EL (cell line): Measurements from ENCODE around the gene L3MBTL2.
"Not testable (repeated sequence)": the region's sequence is repeated elsewhere in the genome, so short reads cannot be mapped to it uniquely, and the experiment has no call there.

Experiments
- DNase-seq: peaks from one replicate; pipeline ENCODE4 v3.0.0-alpha.2; 2016

The L3MBTL2 gene

DNA sequence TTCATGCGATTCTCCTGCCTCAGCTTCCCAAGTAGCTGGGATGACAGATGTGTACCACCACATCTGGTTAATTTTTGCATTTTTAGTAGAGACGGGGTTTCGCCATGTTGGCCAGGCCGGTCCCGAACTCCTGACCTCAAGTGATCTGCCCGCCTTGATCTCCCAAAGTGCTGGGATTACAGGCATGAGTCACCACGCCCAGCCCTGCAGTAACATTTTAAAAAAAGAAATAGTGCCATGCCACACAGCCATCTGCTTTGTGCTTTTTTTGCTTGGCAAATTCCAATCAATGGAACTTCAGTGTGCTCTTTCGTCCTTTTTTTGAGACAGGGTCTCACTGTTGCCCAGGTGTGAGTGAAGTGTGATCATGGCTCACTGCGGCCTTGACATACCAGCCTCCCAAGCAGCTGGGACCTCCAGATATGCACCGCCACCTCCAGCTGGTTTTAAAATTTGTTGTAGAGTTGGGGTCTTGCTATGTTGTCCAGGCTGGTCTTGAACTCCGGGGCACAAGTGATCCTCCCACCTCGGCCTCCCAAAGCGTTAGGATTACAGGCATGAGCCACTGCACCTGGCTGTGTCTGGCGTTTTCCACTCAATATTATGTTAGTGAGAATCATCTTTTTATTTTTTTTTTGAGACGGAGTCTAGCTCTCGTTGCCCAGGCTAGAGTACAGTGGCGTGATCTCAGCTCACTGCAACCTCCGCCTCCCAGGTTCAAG, 37.4 kb downstream of the L3MBTL2 start:
- peak; percentile 27 for DNase-seq

DNA sequence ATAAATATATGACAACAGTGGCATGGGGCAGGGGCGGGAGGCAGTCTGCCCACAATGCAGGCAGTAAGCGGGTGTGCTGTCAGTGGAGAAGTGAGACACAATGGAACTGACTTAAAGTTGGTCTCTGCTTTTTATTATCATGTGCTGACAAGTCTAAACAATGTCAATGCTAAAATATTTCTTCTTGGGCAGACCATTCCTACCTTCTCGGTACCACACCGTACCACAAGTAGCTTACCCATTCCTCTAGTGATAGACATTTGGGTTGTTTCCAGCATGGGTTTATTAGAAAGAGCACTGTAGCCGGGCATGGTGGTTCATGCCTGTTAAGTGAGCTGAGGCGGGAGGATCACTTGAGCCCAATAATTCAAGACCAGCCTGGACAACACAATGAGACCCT, 38.2 kb downstream of the L3MBTL2 start:
- no peak for DNase-seq

DNA sequence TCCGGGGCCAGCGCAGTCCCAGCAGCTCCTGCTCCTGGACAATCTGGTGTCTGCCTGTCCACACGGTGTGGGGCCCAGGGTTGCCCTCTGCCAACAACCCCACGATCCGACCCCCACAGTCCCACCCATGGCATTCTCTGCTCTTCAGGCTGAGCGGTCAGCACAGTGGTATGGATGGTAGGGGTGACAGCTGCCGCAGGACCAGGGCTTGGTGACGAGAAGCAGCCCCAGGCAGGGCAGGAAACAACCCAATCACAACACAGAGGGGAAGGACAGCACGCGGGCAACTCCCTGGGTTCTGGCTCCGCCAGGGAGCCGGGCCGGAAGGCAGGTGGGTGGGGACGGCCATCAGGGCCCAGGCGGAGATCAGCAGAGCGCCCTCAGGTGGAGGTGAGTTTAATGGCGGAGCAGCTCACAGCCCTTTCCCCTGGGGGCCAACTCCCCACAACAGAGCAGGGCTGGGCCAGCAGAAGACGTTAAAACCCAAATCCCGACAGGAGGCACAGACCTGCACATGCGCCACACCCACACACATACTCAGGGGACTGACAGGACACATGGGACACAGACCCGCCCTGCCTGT, 40.9 kb downstream of the L3MBTL2 start:
- DNase-seq: no peak

DNA sequence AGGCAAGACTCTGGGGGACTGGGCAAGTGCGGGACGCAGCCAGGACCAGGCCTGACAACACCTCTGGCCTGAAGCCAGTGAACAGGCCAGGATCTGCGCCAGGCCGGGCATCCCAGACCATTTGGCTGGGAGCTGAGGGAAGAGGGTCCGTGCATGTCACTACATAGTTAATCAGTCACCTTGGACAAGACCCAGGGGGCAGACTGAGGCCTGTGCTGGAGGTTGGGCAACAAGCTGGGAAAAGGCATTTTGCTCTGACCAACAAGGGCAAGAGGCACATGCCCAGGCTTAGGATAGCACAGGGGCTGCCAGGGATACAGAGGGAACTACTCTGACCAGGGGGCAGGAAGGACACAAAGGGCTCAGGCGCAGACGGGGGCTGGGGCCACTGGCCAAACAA, 42.6 kb downstream of the L3MBTL2 start:
- no peak for DNase-seq

DNA sequence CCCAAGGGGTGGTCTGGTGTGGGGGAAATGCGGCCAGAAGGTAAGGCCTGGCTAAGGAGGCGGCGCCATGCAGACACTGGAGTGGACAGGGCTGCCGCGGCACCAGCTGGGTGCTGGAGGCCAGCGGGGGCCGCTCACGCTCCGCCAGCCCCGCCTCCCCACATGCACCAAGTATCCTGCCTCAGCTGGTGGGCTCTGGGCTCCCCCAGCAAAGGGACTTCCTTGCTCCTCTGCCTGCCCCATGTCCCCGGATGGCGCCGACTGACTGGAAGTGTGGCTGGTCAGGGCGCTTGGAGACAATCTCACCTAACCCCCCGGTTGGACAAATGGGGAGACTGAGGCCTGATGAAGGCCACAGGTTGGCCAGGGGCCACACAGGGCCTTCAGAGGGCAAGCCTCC, 43.2 kb downstream of the L3MBTL2 start:
- DNase-seq: no peak

DNA sequence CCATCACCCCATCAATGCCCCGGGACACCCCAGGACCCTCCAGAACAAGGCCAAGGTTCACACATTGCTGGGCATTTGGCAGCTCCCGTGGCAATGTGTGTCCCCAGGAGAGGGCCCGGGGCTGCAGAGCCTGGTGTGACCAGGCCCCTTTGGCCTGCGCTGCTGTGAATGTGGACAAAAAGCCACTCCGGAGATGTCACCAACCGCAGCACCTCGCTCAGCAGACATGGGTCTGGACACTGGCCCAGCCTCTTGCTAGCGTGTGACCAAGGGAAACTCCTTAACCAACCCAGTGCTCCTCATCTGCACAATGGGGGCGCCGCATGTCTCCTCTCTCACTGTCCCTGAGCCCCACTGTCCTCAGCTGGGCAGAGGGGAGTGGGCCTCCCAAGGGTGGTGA, 43.6 kb downstream of the L3MBTL2 start:
- DNase-seq: no peak

DNA sequence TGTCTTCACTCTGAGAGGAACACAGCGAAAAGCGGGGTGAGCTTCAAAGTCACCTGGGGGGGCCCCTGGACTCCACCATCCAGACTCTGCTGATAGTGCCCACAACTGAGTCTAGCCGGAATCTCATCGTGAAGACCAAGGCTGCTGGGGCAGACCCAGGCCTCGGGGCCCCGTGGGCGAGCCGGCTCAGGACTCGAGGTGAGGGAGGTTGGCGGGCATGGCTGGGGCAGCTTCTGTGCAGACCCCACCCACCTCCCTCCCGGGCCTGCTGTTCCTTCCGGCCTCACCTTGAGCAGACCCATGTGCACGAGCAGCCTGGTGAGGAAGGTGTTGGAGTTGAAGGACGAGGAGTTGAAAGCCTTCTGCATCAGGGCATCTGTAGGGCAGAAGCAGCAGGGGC, 44.3 kb downstream of the L3MBTL2 start:
- DNase-seq: no peak

DNA sequence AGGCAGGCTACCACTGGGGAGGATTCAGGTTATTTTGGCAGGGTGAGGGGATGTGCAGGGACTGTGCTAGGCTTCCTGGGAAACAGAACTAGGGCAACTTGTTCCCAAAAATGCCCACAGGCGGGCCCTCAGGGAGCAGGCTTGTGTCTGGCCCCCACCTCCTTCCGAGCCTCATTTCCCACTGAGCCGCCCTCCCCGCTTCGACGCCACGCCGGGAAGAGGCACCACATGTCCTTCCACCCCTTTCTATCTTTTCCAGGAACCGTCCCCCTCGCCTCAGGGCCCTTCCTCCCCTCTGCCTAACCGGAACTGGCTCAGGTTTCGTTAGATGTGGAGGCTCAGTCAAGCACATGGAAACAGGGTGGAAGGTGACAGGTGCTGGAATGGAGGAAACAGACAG, 45.0 kb downstream of the L3MBTL2 start:
- no peak for DNase-seq

DNA sequence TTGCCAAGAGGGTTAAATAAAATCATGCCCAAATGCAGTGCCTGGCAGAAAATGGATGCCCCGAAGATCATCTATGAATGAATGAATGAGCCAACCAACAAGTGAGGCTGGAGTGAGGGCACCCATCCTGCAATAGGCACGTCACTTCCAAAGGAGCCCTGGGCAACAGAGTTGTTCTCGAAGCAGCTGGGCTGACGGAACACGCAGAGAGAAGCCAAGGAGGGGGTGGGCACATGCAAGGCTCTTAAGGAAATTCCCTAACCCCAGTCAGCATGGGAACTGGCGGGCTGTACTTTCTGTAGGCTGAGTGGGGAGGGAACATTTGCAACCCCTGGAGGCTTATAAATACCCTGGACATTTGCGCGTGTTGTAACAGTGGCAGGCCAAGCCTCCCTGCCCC, 47.3 kb downstream of the L3MBTL2 start:
- no peak for DNase-seq

DNA sequence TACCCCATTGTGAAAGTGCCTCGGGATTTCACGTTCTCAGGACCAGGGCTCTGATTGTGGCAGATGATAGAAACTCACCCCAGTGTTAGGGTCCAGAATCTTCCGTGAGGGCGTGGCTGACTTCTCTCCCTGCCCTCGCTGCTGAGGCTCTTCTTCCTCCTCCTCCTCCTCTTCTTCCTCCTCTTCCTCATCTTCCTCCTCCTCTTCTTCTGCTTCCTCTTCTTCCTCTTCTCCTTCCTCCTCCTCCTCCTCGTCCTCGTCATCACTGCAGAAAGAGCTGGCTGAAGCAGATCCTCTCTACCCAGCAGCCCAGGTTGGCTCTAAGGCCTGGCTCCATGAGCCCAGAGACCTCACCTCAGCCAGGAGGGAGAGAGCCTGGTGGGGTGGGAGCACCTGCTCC, 49.1 kb downstream of the L3MBTL2 start:
- DNase-seq: no peak

DNA sequence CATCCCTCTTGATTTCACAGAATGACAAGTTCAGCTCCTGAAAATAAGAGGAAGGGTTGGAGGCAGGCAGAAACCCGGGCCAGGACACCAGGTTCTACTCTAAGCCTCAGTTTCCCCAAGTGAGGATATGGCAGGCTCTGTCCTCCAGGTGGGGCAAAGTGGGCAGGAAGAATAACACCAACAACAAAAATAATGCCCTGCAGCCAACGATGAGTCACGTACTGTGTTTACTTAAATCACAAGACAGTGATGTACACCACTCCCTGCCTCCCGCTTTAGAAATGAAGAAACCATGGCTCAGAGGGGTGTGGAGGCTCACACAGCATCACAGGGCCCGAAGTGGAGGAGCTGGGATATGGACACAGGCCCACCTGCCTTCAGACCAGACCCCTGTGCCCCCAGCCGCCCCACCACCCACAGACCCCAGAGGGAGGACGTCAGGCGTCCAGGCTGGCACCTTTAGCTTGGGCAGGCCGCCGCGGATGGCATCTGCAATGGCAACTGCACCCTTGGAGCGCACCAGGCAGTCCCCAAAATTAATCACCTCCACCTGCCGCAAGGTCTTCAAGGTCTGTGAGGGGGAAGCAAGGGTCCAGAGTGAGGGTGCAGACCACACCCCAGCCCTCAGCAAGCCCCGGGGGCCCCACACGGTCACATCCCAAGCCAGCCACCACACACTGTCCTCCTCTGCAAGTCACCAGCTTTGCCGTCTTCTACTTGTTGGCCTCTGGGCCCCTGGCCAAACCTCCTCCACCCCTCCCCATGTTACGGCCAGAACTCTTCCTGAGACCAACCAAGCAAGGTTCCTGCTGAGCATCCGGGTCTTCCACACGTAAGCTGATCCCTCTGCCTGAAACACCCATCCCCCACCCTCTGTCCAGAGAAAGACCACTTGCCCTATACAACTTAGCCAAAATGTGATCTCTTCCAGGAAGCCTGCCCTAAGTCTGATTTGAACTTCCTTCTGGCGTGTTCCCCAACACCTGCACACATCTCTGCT, 51.4 kb downstream of the L3MBTL2 start:
- peak; percentile 70 for DNase-seq

DNA sequence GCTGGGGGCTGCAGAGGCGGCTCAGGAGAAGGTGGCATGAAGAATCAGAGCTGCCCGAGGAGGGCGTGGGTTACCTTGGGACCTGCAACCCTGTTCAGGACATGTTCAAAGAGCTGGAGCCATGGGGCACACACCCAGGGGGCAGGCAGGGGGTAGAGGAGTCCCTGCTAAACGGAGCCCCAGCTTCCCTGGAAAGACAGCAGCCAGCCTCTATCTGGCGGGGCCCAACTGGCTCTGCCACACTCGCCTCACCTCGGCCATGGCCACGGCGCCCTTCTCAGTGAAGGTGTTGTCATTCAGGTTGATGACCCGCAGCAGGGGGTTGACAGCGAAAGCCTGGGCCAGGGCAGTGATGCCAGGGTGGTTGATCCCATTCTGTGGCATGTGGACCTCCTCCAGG, 52.6 kb downstream of the L3MBTL2 start:
- no peak for DNase-seq

DNA sequence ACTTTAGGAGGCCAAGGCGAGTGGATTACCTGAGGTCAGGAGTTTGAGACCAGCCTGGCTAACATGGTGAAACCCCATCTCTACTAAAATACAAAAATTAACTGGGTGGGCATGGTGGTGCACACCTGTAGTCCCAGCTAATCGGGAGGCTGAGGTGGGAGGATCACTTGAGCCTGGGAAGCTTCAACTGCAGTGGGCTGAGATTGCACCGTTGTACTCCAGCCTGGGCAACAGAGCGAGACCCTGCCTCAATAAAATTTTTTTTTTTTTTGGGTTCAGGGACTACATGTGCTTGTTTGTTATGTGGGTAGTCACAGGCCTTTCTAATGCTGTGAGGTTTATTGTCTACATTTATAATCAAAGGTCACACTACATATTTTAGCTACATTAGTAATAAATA, 54.6 kb downstream of the L3MBTL2 start:
- DNase-seq: not testable (repeated sequence)

DNA sequence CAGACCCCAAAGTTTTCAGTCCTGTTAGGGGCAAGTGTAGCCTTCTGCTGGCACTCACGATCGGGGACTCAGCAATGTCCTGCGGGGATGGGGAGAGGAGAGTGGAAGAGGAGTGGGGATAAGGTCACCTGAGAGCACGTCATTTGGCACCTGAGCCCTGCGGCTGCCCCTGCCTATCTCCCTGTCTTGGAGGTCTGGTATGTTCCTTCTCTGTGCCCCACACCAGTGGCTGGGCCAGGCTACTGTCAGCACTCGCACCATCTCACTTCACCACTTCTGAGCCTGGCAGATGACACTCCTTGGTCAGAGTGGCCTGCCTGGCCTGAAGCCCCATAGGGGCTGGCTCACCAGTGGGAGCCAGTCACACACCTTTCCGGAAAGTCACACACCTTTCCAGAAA, 55.8 kb downstream of the L3MBTL2 start:
- DNase-seq: no peak

DNA sequence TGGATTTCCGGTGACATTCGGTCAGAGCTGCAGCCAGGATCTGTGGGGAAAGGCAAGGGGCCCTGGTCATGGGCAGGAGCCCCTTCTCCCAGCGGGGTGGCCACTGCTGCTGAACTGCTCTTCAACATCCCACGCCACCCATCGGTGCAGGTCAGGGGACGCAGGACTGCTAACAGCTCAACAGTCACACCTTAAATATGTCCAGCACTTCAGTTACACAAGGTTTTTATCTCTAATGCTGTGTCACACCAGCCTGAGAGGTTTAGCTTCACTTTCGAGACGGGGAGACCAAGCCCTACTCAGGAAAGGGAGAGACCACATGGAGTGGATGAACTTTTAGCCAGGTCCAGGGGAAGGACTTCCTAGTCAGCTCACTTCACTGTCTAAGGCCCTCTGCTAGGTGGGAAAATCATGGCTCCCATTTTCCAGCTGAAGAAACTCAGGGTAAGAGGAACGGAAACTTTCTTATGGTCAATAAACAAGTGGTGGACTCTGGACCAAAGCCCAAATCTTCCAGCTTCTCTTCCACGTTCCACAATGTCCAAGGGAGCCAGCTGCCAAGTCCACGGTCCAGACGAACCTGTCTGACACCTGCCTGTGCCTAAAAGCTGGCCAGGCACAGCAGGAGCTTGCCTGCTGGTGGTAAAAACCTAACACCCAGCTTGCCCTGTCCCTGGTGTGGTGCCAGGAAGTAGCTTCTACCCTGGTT, 56.6 kb downstream of the L3MBTL2 start:
- no peak for DNase-seq

DNA sequence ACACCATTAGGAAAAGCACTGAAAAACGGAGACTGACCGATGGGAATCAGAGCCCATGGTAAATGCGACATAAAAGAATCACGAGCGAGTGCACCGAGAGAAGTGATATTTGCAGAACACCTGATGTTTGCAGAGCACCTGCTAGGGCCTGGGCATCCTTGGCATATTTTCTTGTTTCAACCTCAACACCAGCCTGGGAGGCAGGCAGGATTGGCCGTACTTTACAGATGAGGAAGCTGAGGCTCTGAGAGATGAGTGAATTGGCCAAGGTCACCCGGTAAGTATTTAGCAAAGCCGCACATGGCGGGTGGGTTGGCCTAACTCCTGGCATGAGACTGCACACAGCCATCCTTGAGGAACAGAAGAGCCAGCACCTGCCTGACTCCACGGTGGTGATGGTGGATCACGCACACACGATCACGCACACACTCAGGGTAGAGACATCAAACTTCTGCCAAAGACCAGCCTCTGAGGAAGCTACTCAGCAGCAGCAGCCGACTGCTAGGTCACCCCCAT, 57.2 kb downstream of the L3MBTL2 start:
- DNase-seq: no peak

DNA sequence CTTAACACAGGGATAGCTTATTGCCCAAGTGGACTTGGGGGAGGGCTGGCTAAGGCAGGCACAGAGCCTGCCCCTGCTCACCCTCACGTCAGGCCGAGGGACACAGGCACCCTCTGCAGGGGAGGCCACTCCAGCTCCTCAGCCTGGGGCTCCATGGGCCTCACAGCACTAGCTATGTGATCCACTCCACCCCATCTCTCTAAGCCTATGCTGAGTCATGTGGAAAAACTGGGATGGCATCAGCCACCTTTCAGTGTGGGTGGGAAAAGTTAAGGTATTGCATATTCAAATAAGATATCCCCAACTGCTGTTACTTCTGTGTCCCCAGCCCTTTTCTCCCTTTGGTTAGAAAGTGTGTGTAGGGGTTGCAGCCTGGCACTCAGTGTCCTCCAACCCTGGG, 58.6 kb downstream of the L3MBTL2 start:
- no peak for DNase-seq

DNA sequence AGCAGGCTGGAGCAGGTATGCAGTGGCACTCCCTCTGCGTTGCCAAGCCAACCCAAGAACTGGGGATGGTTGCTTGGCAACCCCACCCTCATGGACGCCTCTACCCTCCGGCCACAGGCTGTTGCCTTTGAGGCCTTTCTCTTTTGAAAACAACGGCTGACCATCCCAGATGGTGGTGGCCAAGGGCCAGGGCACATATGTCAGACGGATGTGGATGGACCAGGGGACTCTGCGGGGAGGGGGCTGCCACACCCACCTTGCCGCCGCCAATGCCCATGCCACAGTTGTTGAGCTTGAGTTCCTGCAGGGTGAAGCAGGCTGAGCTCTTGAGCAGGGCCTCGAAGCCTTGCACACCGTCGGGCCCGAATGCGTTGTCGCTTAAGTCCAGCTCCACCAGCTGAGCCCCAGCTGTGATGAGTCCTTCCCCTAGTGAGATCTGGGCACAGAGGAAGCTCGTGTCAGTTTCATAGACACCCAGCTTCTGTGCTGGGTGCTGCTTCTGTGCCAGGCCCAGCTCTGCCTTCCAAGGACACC, 59.4 kb downstream of the L3MBTL2 start:
- DNase-seq: no peak

DNA sequence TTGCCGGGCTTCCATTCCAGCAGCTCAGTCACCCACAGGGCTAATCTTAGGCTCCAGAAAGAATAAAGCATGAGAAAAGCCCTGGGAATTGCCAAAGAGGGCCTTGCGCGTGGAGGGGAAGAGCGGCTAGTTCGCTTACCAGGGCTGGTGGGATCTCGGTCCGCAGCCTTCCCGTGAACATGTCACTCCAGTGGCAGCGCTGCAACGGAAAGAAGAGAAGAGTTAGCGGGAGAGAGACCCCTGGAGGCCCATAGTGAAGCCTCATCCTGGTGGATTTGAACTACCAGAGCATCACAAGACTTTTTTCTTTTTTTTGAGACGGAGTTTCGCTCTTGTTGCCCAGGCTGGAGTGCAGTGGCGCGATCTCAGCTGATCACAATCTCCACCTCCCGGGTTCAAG, 62.8 kb downstream of the L3MBTL2 start:
- no peak for DNase-seq

DNA sequence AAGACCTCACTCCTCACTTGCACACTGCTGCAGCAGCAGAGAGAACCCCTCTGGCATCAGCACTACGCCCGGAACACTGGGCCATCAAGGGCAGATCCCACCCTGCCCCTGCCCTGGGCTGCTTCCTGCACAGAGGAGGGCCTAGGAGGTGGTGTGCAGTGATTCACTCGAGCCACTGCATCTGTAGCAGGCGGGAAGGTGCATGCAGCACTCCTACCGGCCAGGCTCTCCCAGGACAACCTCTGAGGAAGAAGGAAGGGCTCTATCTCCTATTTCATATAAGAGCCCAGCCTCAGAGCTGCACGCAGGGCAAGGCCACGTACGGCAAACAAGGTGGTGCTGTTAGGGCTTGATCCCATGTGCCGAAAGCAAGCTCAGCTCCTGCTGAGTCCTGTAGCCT, 66.7 kb downstream of the L3MBTL2 start:
- no peak for DNase-seq

DNA sequence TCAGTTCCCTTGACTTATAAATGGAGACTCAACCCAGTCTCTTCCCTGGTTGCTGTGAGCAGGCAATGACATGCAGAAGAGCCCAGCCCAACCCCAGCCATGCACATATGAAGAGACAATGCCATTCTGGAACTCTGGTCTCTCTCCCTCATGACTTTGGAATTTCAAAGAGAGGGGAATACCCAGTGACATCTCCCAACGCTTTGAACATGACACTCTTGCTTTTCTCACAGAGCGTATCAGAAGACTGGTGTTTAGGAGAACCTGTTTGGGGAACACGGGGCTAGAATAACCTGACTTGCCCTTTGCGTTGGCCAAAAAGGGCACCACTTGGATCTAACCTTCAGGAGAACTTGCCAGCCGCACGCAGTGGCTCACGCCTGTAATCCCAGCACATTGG, 68.0 kb downstream of the L3MBTL2 start:
- no peak for DNase-seq

DNA sequence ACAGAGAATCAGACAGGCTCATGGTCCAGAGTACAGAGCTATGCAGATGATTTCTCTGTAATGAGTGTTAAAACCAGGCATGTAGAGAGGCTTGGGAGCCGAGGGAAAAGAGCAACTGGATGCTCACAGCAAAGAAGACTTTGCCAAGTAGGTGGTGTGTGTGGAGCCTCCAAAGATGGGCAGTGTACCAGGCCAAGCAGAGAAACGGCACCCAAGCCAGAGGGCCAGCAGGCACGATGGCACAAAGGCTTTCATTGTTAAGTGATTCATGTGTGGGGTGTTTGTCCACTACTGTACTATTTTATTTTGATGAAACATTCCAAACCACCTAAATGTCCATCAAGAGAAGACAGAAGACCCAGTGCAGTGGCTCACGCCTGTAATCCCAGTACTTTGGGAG, 69.7 kb downstream of the L3MBTL2 start:
- no peak for DNase-seq

DNA sequence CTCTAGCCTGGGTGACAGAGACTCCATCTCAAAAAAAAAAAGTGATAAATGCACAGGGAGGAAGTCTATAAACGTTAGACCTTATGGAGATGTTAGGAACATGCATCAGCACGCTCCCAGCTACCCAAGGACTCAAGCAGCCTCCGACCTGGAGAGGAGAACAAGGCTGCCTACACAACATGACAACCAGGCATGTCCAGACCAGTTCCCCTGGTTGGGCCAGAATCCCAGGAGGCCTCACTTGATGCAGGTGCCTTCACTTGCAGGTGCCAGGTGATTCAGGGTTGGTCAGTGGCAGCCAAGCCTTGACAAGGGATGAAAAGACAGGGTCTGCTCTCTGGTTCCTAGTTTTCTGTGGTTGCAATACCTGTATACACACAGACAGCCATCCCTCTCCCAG, 75.0 kb downstream of the L3MBTL2 start:
- DNase-seq: no peak
